GM19372 (cell line): ENCODE data around the gene EXOC3L4.

Experiments used
- ATAC-seq: cut with Tn5 transposase; IDR thresholded peaks from one replicate; pipeline ENCODE4 v1.9.1; 2021; ENCODE audit warnings: mild to moderate bottlenecking, low read depth, moderate library complexity; ENCODE audit not compliant: unreplicated experiment

Gene EXOC3L4

DNA sequence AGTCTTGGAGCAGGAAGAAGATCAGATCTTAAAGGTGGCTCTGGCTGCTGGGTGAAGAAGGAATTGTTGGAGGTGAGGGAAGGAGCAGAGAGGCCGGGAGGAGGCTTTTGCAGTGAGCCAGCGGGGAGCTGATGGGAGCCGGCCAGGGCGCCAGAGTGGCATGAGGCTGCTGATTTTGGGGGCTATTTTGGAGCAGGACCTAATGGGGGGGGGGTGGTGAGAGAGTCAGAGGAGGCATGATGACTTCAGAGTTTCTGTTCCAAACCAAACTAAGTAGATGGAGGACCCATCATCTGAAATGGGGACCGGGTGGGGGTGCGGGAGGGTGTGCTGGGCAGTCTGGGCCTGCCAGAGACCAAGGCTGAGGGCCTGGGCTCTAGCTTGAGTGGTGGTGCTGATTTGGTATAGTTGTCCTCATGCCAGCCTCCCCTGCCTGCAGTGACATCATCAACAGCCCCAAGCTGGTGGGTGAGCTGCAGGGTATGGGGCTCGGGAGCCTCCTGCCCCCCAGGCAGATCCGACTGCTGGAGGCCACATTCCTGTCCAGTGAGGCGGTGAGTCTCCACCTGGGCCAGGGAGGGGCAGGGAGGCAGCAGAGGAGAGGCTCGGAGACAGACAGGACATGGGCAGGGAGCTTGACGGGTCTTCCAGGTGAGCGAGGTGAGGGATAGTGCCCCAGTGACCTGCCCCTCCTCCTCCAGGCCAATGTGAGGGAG lies 34.9 kb downstream of the EXOC3L4 start:
- ATAC-seq: no peak

DNA sequence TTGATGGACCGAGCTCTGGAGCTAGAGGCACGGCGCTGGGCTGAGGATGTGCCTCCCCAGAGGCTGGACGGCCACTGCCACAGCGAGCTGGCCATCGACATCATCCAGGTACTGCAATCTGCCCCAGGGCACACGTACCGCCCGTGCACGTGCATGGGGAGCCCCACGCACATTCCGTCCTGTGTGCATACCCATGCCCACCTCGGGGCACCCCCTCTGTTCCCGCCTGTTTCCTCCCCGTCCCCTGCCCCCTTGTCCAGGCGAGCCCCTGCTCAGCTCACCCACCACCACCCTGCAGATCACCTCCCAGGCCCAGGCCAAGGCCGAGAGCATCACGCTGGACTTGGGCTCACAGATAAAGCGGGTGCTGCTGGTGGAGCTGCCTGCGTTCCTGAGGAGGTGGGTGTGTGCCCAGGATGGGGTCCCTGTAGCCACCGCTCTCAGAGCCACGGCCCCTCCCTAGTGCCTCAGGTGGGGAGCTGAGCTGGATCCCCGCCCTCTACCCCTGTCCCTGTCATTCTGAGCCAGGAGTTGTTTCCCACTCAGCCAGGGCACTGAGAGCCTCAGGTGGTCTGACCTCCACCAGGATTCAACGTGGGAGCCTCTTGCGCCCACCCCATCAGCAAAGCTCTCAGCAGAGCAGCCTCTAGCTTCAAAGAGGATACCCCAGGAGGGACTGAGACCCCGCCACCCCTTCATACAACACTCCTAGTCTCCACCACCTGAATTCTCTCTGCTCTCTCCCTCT lies 35.7 kb downstream of the EXOC3L4 start:
- ATAC-seq: no peak

DNA sequence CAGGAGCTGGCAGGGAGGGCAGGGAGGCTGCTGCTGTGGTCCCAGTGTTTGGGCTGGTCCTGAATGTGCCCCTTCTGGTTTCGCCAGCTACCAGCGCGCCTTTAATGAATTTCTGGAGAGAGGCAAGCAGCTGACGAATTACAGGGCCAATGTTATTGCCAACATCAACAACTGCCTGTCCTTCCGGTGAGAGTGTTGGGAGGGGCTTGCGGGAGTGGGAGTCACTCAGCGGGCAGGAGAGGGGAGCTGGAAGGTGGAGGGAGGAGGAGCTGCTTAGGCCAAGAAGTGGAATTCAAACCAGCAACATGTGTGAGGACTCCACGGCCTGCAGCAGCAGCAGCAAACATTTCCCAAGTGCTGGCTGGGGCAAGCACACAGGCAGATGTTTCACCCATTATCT lies 36.4 kb downstream of the EXOC3L4 start:
- no peak for ATAC-seq

DNA sequence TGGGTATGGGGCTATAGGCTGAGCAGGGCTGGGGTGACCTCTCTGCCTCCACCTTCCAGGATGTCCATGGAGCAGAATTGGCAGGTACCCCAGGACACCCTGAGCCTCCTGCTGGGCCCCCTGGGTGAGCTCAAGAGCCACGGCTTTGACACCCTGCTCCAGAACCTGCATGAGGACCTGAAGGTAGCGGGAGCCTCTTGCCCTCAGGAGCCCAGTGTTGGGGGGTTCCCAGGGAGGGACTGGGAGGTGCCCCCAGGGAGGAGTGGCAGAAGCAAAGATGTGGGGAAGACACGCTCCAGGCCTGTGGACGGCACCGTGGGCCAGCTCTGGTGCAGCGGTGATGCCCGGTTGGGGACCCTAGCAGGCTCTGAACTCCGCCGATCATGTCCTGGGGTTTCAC lies 37.1 kb downstream of the EXOC3L4 start:
- no peak for ATAC-seq

DNA sequence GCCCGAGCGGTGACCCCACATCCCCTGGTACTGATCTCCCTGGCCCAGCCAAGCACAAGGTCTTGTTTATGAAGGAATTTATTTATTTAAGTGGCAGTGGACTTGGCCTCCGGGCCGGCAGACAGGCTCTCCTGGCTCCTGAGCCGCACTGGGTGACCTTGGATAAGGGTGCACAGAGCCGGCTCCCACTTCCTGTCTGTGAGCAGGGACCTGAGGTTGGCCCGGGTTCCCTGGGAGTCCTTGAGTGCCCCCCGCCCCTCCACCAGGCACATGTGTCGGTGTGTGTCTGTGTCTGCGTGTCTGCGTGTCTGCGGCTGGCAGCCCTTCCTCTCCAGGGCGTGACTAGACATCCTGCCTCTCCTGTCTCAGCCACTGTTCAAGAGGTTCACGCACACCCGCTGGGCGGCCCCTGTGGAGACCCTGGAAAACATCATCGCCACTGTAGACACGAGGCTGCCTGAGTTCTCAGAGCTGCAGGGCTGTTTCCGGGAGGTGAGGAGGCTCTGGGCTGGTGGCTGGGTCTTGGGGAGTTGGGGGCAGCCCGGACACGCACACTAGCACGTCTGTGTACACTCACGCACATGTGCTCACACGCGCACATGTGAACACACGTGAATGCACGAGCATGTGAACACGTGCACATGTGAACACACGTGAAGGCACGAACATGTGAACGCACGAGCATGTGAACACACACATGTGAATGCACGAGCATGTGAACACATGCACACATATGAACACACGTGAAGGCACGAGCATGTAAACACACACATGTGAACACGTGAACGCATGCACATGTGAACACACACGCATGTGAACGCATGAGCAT lies 38.1 kb downstream of the EXOC3L4 start:
- ATAC-seq: no peak

DNA sequence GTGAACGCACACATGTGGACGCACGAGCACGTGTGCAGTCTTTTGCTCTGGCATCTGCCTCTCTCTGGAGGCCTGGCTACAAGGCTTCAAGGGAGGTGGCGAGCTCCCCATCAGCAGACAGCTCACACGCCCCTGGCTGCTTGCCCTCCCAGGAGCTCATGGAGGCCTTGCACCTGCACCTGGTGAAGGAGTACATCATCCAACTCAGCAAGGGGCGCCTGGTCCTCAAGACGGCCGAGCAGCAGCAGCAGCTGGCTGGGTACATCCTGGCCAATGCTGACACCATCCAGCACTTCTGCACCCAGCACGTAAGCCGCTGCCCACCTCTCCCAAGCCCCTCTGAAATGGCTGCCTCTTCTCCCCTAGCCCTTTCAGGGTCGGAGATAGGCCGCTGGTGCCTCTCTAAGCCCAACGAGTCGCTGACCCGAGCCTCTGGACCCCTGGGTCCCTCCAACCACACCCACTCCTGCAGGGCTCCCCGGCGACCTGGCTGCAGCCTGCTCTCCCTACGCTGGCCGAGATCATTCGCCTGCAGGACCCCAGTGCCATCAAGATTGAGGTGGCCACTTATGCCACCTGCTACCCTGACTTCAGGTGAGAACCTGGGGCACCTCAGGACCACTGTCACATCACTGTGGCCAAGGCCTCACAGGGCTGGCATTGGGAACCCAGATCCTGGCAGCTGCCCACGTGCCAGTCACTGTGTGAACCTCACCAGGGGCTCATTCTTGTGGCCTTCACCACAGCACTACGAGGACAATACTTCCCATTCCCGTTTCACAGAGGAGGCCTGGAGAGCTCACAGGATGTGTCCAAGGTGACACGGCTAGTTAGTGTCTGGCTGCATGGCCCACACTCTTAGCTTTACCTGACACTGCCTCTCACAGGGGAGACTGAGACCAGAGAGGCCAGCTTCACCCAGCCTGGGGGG lies 39.0 kb downstream of the EXOC3L4 start:
- ATAC-seq: no peak

DNA sequence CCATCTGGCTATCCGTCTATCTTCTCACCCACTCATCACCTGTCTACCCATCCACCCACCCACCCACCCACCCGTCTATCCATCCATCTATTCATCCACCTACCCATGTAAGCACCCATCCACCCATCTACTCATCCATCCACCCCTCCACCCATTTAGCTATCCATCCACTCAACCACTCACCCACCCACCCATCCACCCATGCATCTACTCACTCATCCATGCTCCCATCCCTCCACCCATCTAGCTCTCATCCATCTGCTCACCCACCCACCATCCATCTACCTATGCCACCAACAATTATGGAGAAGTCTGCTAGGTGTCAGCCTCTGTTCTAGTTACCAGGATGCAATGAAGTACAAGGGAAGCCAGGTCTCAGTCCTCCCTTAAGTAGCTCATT lies 39.9 kb downstream of the EXOC3L4 start:
- no peak for ATAC-seq

DNA sequence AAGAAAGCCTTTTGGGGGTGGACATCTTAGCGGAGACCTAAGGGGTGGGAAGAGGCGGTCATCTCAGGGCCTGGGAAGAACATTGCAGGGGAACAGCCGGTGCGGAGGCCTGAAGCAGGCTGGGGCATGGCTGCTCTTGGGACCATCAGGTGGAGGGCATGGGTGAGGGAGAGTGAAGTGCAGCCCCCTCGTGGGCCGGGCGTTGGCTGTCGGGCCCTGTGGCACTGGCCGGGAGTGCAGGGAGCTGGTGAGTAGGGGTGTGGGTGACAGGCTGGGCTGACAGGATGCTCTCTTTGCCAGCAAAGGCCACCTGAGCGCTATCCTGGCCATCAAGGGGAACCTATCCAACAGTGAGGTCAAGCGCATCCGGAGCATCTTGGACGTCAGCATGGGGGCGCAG lies 40.4 kb downstream of the EXOC3L4 start:
- no peak for ATAC-seq

DNA sequence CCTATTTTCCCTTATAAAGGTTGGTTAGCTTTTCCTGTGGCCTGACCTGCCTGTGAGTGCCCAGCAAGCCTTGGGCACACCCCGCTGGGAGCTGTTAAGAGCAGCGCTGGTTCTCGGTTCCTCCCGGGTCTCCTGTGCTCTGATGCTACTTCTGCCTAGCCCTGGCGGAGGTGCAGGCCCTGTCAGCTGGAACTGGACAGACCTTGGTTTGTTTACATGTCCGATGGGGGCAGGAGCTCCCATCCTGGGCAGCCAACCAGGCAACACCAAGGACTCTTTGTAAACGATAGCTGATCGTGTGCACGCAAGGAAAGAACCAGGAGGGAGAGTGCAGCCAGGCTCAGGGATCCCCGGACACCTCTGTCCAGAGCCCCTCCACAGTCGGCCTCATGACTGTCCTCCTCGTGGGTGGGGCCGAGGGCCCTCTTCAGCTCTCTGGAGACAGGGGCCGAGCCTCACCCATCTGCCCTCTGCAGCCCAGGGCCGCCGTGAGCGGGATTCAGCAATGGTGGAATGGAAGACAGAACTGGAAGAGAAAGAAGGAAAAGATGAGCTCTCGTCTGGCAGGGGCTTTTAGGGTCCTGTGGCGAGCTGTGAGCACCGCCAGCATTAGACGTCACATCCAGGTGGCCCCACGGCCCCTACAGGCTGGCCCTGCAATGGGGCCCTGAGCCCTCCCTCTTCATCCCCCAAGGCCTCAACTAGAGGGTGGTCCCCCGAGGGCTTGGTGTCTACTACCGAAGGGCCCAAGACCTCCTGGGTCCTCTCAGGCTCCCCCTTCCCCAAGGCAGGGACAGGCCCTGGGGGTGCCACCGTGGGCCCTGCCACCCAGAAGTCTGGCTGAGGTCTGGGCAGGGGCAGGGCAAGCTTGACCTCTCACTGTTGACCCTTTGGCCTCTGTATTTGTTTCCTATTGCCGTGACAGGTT lies 41.1 kb downstream of the EXOC3L4 start:
- ATAC-seq: no peak

DNA sequence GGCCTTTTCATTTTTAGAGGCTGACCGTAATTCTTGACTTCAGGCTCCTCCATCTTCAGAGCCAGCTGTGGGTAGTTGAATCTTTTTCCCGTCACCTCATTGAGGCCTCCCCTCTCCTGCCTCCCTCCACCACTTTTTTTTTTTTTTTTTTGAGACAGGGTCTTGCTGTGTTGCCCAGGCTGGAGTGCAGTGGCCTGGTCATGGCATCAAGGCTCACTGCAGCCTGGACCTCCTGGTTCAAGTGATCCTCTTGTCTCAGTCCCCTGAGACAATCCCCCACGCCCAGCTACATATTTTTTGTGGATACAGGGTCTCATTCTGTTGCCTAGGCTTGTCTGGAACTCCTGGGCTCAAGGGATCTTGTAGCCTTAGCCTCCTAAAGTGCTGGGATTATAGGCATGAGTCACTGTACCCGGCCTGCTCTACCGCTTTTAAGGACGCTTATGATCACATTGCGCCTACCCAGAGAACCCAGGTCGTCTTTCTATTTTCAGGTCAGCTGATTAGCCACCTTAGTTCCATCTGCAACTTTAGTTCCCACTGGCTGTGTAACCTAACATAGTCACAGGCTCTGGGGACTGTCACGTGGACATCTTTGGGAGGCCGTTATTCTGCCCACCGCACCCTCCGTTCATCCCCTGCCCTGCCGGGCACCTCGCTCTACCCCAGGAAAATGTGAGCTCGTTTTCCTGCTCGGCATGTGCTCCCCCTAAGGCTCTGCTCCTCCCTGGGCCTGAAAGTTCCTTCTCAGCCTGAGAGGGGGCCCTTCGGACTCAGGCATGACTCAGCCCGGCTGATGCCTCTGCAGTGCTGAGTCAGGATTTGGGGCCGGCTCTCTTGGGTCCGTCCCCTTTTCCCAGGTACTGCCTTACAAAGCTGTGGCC lies 42.1 kb downstream of the EXOC3L4 start:
- no peak for ATAC-seq

DNA sequence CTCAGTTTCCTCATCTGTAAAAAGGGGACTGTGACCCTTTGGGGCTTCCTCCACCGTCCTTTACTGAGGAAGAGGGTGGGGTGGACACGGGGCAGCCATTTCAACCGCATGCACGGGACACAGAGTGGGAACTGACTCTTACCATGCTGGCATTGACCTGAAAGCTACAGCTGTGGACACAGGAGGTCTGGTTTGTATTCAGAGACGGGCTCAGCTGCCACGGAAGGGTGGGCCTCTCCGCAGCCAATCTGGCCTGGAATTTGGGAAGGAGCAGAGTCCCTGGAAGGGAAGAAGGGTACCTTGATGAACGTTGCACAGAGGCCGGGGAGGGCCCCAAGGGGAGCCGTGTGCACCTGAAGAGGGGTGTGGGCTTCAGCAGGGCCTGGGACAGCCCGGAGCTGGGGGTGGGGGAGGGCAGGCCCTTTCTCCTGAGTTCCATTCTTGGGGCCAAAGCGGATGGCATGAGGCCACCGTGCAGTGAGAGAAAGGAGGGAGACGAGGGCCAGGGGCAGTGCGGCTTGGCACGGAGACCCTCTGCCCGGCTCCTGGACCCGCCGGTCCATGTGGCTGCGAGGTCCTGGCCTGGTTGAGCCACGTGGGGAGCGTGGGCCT lies 43.3 kb downstream of the EXOC3L4 start:
- no peak for ATAC-seq

DNA sequence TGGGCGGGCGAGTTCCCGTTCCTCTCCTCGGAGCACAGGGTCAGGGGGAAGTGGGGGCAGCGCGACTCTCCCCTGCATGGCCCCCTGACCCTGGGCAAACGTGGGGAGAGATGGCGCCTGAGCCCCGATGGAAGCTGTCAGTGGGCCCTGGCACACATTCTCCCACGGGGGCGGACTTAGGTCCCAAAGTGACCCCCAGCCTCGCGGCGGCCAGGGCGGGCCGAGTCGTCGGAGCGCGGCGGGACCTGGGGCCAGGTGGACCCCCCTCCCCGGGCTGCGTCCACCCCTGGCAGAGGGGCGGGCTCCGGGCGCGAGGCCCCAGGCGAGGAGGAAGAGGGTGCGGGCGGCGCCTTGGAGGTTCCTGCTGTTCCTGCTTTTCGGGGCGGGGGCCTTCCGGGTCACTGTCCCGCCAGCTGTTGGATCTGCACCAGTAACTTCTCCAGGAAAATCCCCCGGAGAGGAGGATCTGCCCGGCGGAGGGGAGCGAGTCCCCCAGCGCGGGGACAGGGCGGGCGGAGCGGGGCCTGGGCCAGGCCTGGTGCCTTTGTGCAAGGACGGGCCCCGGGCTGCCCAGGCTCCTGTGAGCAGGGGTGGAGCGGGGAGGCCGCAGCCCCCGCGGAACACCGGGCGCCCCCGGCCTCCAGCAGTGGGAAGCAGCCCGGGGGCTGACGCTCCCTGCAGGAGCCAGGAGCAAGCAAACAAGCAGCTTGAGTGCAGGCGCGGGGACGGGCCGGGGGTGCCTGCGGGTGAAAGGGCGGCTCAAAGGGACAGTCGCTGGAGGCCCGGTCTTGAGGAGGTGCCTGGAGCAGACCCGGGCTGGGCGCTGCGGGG lies 44.0 kb downstream of the EXOC3L4 start:
- ATAC-seq: no peak

DNA sequence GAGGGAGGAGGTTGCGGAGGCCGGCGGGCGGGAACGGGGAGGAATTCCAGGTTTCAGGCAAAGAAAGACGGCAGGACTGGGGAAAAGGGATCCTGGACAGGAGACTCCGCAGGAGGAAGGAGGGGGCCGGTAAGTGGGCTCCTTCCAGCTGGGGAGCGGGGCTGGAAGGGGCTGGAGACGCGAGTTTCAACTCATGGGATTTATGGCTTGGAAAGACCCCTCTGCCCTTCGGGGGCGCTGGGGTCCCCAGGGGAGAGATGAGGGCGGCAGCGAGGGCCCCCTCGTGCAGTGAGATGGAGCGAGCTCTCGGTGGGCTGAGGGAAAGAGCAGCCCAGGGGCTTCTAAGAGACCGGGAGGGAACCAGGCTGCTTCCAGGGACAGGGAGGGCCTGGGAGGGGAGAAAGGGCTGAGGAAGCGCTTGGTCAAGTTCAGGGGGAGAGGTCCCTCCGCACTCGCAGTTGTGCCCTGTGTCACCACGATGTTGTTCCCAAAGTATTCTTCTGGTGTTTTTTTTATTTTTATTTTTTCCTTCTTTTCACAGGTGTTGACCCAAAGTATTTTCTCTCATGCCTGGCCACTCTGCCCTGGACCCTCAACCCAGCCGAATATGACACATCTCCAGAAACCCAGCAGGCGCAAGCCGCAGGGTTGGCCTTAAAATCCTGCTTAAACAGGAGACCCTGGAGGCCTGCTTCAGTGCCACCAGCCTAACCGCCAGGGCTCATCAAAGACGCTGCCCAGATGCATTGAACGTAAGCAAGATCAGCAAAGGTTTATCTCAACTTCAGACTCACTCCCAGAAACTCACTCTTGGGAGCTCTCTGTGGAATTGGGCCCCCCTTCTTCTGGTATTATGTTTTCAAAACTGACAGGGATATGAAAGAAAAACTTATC lies 44.9 kb downstream of the EXOC3L4 start:
- no peak for ATAC-seq

DNA sequence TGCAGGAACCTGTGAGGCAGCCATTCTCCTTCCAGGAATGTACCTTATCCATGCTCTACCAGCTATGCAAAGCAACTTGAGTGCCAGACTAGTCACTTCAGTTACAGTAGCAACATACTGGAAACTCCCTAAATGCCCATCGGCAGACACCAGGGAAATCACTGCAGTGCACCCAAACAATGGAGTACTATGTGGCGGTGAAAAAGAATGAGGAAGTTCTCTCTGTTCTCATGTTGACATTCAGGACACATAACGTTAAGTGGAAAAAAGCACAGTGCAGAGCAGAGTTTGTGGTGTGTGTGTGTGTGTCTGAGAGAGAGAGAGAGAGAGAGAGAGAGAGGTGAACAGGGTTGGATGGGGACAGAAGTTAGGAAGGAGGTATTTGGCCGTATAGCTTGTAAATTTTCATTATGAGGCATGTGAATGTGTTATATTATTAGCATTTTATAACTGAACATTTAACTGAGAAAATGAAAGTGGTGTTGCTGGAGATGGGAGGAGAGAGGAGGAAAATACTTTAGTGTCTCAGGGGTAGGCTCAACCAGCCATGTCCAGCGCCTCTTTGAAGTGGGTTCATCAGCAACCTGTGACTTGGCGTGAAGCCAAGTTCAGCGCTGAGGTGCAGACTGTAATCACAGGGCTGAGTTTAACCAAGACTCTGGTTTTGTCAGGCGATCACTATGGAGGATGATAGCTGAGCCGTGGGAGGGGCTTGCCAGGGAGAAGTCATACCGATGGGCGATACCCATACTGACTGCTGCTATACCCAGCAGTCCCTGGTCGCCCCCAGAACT lies 46.0 kb downstream of the EXOC3L4 start:
- peak; percentile 81 for ATAC-seq

DNA sequence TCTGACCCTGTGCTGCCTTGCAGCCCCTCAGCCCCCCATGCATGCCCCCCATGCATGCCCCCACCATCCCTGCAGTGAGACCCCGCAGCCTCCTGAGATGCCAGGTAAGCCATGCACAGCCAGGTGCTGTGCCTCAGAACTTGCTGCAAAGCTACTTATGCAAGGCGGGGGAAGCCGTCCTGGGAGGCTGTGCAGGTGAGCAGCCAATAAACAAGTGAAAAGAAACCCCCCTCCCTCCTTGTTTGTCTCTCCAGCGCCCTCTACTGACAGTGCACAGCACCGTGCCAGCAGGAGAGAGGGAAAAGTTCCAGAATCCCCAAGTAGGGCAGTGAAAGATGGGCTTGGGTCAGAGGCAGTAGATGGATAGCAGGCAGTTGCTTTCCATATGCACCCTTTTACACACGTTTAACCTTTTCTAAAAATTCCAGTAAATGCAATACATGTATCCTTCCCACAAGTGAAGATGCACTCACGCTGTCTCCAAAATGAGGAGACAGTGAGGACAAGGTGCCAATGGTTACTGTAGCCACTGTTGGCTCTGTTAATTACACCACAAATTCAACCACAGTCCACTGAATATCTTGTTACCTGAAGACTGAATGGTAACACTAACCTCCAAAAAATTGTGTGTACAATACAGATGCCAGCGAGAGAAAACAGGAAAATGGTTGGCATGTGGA lies 46.7 kb downstream of the EXOC3L4 start:
- no peak for ATAC-seq
